SK-N-SH treated with all-trans-retinoic acid at 6 μM for 48 hours (cell line): ENCODE results near the gene PRR5.

Experiments
- ATAC-seq: fragments of 200-7000 bp; cut with Tn5 transposase; 3 replicates; pipeline ENCODE4 v1.9.1; 2020; ENCODE audit warnings: mild to moderate bottlenecking, moderate library complexity
- ARNTL ChIP-seq: fragments of 450-650 bp; formaldehyde crosslinking; IDR thresholded peaks from 2 replicates; pipeline ENCODE4 v1.5.0; 2020; ENCODE audit warnings: low read depth, mild to moderate bottlenecking, moderate library complexity, borderline replicate concordance
- BACH2 ChIP-seq: fragments of 250-450 bp; sonication (Bioruptor Pico); IDR thresholded peaks from 2 replicates; pipeline ENCODE4 v1.9.0; 2021; ENCODE audit warnings: mild to moderate bottlenecking, borderline replicate concordance
- CREB5 ChIP-seq: fragments of 250-450 bp; sonication (Bioruptor Pico); IDR thresholded peaks from 2 replicates; pipeline ENCODE4 v1.5.1; 2020; ENCODE audit warnings: low read depth, mild to moderate bottlenecking, moderate library complexity
- CSRNP3 ChIP-seq: fragments of 250-450 bp; sonication (Bioruptor Pico); IDR thresholded peaks from 2 replicates; pipeline ENCODE4 v1.5.1; 2021; ENCODE audit warnings: mild to moderate bottlenecking, moderate library complexity
- GLIS3 ChIP-seq: fragments of 250-450 bp; sonication (Bioruptor Pico); IDR thresholded peaks from 2 replicates; pipeline ENCODE4 v1.5.0; 2020; ENCODE audit warnings: mild to moderate bottlenecking, moderate library complexity
- OSR1 ChIP-seq: fragments of 250-450 bp; sonication (Bioruptor Pico); IDR thresholded peaks from 2 replicates; pipeline ENCODE4 v1.8.0; 2022; ENCODE audit warnings: moderate library complexity, mild to moderate bottlenecking, inconsistent platforms
- RARB ChIP-seq: fragments of 250-450 bp; sonication (Bioruptor Pico); IDR thresholded peaks from 2 replicates; pipeline ENCODE4 v1.8.0; 2021; ENCODE audit warnings: mild to moderate bottlenecking, moderate library complexity
- TCF4 ChIP-seq: fragments of 250-450 bp; sonication (Bioruptor Pico); IDR thresholded peaks from 2 replicates; pipeline ENCODE4 v1.8.0; 2021; ENCODE audit warnings: mild to moderate bottlenecking, moderate library complexity, borderline replicate concordance
- TOX ChIP-seq: fragments of 250-450 bp; sonication (Bioruptor Pico); IDR thresholded peaks from 2 replicates; pipeline ENCODE4 v1.8.0; 2021; ENCODE audit warnings: mild to moderate bottlenecking, moderate library complexity, borderline replicate concordance
- TSHZ2 ChIP-seq: fragments of 250-450 bp; sonication (Bioruptor Pico); IDR thresholded peaks from 2 replicates; pipeline ENCODE4 v1.5.0; 2020; ENCODE audit warnings: mild to moderate bottlenecking, moderate library complexity
- ZC3H10 ChIP-seq: fragments of 250-450 bp; sonication (Bioruptor Pico); IDR thresholded peaks from 2 replicates; pipeline ENCODE4 v1.5.1; 2021; ENCODE audit warnings: mild to moderate bottlenecking, moderate library complexity
- ZFP3 ChIP-seq: fragments of 250-450 bp; sonication (Bioruptor Pico); IDR thresholded peaks from 2 replicates; pipeline ENCODE4 v1.5.0; 2020; ENCODE audit warnings: mild to moderate bottlenecking, moderate library complexity
- ZNF565 ChIP-seq: fragments of 450-650 bp; formaldehyde crosslinking; conservative IDR thresholded peaks from 2 replicates; pipeline ENCODE4 v1.5.0; 2020; ENCODE audit warnings: low read depth, mild to moderate bottlenecking, moderate library complexity
- ZNF8 ChIP-seq: fragments of 450-650 bp; formaldehyde crosslinking; IDR thresholded peaks from 2 replicates; pipeline ENCODE4 v1.5.0; 2020; ENCODE audit warnings: mild to moderate bottlenecking, moderate library complexity
- TF ChIP-seq, protein P1 (sequence below): fragments of 250-450 bp; sonication (Bioruptor Pico); IDR thresholded peaks from 2 replicates; pipeline ENCODE4 v1.8.0; 2020; ENCODE audit warnings: mild to moderate bottlenecking, moderate library complexity, borderline replicate concordance

Gene PRR5

GRCh38 chr22:44752285-44753188, 50.5 kb downstream of the PRR5 start, which contains the start of gene ARHGAP8:
TSS of gene ARHGAP8 (plus strand) at chr22:44752575. CDS start at chr22:44786528, 33,953 bp downstream.
- TF ChIP-seq, protein P1, sequence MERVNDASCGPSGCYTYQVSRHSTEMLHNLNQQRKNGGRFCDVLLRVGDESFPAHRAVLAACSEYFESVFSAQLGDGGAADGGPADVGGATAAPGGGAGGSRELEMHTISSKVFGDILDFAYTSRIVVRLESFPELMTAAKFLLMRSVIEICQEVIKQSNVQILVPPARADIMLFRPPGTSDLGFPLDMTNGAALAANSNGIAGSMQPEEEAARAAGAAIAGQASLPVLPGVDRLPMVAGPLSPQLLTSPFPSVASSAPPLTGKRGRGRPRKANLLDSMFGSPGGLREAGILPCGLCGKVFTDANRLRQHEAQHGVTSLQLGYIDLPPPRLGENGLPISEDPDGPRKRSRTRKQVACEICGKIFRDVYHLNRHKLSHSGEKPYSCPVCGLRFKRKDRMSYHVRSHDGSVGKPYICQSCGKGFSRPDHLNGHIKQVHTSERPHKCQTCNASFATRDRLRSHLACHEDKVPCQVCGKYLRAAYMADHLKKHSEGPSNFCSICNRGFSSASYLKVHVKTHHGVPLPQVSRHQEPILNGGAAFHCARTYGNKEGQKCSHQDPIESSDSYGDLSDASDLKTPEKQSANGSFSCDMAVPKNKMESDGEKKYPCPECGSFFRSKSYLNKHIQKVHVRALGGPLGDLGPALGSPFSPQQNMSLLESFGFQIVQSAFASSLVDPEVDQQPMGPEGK (CRISPR knock-in tag): no peak
- no peak for TF ChIP-seq ARNTL
- TF ChIP-seq RARB (CRISPR knock-in tag): no peak
- TF ChIP-seq GLIS3: no peak
- TF ChIP-seq ZNF8 (CRISPR knock-in tag): no peak
- TF ChIP-seq TSHZ2 (CRISPR knock-in tag): no peak
- TF ChIP-seq BACH2 (CRISPR knock-in tag): no peak
- no peak for TF ChIP-seq TCF4 (CRISPR knock-in tag)
- no peak for ATAC-seq

GRCh38 chr22:44753189-44754042, 51.4 kb downstream of the PRR5 start:
- ATAC-seq: 0 out of 3 replicates have a peak, but pooled peaks have one; percentile 14
- no peak for TF ChIP-seq OSR1
- no peak for TF ChIP-seq TOX (CRISPR knock-in tag)
- no peak for TF ChIP-seq CREB5
- TF ChIP-seq TSHZ2 (CRISPR knock-in tag): no peak
- no peak for TF ChIP-seq ZFP3 (CRISPR knock-in tag)

GRCh38 chr22:44754998-44755397, 53.0 kb downstream of the PRR5 start:
- TF ChIP-seq CSRNP3 (CRISPR knock-in tag) (no peak), ZC3H10 (no peak), ZNF565 (CRISPR knock-in tag) (no peak)
- TF ChIP-seq, all 23 proteins: peak for 0
- ATAC-seq: no peak
